Measurements from ENCODE around the gene SFTPD.
"Not testable (repeated sequence)": the region's sequence is repeated elsewhere in the genome, so short reads cannot be mapped to it uniquely, and the experiment has no call there.

SFTPD gene
- 0 reads per million in 2 donors for total RNA-seq

DNA sequence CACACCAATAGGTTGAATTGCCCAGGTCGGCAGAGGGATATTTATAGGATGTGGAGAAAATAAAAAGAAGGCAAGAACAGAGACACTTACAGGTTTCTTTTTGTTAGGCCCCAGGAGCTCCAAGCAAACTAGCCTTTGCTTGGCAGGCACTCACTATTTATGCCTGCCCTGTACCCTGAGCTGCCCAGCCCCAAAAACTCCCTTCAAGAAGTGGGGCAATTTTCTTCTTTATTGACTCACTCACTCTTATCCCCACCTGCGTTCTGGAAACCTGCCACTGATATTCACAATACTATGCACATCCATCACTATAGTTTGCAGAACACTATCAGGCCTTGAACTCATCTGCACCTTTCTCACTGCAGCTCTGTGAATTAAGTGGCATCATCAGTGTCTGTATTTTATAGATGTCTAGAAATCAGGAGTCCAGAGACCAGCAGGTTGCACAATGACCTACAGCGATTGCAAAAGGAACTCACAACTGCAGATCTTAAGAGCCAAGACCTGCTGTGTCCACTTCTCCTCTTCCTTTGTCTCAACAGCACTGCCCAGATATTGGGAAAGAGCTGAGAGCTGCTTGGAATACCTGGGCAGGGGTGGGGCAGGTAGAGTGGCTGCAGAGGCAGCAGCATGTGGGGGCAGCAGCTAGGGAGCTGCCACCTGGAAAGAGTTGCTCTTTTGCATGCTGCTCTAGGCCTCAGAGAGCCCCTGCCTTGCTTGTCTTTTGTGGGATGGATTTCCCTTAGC lies at the start of gene SFTPD:
TSS of gene SFTPD (minus strand) at position 130 of the 747 bp plus-strand sequence. CDS start 2,446 bp downstream, outside the sequence.
- DNase-seq, result no peak

DNA sequence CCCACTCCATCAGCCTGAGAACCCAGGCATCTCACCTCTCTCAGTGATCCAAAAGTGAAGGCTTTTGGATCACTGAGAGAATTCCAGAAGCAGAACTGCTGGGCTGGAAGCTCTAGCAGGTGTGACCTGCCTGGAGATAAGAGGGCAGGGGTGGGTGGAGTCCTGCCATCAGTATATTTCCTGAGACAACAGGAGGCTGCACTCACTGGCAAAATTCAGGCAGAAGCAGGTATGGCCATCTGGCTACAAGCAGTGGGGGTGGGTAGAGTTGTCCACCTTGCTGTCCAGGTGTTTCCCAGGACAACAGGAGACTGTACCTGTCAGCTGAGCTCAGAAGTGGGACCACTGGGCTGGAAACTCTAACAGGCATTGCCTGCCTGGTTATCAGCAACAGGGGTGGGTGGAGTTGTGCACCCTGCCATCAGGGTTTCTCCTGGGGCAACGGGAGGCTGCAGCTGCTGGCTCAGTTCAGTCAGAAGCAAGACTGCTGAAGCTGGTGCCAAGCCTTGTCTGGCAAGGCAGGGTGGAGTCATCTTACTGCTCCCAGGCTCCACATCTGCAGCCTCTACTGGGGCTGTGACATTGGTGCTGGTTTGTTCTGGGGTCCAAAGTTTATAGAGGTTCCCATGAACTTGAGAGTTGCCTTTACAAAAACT lies 47.2 kb upstream of the SFTPD start:
- DNase-seq, result no peak

DNA sequence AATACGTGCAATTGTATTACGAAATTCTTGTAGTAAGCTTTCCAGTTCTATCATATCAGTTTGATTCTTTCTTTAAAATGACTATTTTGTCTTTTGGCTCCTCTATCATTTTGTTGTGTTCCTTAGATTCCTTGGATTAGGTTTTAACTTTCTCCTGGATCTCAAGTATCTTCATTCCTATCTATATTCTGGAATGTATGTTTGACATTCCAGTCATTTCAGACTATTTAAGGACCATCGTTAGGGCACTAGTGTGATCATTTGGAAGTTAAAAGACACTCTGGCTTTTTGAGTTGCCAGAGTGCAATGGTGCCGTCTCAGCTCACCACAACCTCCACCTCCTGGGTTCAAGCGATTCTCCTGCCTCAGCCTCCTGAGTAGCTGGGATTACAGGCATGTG lies 45.7 kb upstream of the SFTPD start:
- no peak for DNase-seq

DNA sequence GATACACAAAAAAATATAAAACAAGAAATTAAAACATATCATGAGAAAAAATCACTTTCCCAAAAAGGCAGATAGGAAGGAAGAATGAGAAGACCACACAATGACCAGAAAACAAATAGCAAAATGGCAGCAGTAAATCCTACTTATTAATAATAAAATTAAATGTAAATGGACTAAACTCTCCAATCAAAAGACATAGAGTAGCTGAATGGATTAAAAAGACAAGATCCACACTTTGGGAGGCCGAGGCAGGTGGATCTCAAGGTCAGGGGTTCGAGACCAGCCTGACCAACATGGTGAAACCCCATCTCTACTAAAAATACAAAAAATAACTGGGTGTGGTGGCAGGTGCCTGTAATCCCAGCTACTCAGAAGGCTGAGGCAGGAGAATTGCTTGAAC lies 39.3 kb upstream of the SFTPD start:
- not testable (repeated sequence) for DNase-seq

DNA sequence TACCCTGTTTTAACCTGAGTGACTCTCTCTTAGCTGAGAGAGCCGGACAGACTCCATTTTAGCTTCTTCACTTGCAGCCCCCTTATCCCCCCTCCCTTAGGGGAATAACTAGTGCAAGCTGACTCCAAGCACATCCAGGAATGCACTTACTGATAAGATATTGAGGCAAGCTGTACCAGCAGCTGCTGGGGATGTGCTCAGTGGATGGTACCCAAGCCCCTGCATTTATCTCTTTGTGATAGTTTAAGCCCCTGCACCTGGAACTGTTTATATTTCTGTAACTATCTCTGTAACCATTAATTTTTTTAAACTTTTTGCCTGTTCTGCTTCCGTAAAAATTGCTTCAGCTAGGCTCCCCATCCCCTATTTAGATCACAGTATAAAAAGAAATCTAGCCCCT lies 37.8 kb upstream of the SFTPD start:
- DNase-seq, result not testable (repeated sequence)

DNA sequence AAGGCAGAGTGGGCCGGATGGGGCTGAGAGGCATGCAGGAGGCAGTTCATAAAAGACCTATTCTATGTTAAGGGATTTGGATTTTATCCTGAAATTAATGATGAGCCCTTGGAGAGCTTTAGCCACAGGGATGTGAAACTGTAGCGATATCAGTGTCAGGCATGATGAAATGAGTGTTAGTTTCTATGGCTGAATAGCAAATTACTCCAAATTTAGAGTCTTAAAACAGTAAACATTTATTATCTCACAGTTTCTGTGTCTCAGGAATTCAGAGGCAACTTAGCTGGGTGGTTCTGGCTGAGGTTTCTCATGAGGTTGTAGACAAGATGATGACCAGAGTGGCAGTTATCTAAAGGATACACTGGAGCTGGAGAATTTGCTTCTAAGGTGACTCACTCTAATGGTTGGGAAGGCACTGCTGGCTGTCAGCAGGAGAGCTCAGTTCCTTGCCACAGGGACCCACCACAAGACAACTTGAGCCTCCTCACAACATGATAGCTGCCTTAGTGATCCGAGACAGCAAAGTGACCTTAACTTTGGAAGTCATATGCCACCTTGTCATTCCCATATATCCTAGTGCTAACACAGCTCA lies 36.7 kb upstream of the SFTPD start:
- no peak for DNase-seq

DNA sequence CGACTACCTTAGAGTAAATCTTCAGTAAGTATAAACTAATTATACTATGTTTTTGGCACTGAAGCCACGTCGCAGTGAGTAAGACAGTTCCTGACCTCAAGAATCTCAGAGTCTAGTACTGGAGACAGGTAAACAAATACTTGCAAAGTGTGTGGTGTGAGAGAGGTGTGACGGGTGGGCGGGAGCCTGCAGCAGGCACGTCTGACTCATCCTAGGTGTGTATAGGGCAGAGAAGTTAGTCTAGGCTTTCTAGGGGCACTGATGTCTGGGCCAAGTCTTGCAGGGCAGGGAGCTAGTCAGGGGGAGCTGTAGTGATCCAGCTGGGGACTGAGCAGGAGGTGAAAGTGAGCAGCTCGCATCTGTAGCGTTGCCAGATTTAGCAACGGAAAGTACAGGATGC lies 35.9 kb upstream of the SFTPD start:
- no peak for DNase-seq

DNA sequence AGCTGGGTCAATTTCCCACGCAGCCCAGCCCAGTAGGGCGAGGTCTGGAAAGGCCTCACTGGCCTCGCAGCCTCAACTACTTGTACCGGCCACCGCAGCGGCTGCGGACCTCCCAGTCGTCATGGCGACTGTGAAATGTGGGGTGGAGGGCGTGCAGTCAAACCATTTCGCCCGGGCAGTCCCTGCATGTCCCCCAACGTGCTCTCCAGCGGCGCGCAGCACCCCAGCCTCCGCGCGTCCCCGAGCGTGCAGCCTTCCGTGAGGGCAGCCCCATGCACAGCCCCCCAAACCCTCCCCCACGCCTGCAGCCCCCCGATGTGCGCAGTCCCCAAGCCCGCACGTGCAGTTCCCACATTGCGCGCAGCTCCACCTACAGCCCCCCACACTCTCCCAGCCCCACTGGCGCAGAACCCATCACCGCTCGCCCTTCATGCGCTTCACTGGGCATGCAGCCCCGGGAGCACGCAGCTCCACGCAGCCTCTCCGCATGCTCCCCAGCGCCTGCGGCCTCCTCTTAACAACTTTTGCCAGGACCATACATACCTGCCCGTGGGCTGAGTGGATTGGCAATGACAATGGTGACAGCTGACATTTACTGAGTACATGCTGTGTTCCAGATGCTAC lies 34.5 kb upstream of the SFTPD start:
- no peak for DNase-seq

DNA sequence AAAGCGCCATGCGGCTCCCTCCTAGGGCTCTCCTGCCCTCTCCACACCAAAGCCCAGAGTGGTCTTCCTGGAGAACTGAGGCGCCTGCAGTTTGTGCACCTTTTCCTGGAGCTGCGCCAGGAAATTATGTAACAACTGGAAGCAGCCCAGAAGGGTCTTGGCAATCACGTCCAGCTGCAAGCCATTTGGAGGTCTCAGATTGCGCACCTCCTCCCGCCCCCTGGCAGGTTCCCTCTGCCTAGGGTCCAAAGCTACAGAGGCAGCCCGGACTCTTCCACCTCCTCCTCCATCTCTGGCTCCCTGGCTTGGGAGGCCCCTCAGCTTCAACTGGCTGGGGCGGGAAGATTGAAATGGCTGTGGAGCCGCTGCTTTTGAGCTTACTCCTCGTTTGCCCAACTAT lies 34.0 kb upstream of the SFTPD start:
- no peak for DNase-seq

DNA sequence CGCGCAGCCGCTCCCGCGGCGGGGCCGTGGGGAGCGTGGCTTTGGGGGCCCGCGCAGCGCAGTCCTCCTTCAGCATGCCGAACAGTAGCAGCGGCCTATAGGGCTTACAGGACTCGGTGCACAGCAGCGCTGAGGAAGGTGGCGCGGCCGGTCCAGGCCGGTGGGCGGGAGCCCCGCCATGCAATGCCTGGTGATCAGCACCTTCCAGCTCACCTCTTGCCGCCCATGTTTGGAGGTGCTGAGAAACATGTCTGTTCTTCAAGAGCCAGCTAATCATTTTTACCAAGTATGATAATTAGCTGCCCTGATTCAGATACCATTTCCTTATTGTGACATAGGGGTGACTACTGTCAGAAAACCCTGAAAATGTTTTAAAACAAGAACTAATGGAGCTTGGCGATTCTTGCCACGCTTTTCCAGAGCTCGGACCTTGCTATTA lies 33.5 kb upstream of the SFTPD start:
- DNase-seq, result no peak

DNA sequence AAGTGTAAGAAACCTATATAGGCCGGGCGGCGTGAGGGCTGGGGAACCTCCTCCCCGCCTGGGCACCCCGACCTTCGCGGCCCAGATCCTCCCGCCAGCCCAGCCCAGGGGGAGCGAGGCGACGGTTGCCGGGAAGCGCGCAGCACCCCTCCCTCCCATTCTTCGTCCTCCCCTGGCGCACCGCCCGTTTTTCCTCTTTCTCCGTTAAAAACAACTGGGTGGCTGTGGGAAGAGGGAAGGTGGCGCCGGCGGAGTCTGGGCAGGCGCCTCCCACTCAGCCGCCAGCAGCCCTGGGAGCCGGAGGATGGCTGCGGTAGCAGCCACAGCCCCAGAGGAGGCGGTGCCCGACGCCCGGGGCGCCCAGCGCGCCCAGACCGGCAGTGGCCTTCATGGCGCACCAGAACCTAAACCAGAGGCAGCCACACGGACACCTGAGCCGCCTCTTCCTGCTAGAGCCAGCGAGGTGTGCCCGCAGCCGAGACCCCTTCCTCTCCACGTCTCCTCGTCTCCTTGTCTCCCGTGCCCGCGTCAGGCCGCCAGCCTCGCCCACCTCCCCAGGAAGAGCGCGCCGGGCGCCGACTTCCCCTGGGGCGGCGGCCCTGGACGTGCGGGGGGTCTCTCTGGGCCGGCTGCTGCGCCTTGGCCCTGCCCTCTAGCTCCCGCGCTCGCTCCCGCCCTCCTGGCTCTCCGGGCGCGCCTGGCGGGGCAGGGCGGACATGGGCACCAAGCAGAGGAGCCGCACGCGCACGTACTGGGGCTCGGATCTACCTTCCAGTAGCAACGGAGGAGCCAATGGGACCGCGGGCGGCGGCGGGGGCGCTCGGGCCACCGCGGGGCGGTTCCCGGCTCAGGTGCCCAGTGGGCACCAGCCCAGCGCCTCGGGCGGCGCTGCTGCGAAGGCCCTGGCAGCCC lies 32.8 kb upstream of the SFTPD start:
- no peak for DNase-seq

DNA sequence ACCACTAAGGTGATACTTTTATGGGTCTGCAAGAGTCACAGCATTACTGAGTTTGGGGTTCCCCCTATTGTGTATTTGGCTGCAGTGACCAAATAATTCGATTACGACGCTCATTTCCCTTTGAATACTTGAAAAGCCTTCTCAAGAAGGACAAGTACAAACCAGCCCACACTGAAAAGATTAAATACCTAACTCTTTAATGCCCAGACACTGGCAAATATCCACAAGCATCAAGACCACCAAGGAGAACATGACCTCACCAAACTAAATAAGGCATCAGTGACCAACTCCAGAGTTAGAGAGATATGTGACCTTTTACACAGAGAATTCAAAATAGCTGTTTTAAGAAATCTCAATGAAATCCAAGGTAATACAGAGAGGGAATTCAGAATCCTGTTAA lies 31.8 kb upstream of the SFTPD start:
- DNase-seq, result no peak

DNA sequence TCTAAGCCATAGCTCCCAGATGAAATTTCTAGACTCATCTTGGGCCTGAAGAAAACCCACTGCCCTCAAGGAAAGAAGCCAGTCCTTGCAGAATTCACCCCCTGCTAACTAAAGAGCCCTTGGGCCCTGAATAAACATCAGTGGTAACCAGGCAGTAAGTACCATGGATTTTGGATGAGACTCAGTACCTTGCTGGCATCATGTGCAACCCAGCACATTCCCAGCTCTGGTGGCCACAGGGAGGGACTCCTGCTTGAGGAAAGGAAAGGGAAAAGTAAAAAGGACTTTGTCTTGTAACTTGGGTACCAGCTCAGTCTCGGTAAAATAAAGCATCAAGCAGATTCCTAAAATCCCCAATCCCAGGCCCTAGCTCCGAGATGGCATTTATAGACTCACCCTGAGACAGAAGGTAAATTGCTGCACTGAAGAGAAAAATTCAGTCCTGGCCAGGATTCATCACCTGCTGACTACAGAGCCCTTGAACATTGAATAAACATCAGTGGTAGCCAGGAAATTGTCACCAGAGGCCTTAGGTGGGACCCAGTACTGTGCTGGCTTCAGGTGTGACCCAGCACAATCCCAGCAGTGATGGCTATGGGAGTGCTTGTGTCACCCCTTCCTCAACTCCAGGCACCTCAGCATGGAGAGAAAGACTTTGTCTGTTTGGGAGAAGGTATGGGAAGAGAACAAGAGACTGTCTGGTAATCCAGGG lies 31.2 kb upstream of the SFTPD start:
- DNase-seq, result no peak

DNA sequence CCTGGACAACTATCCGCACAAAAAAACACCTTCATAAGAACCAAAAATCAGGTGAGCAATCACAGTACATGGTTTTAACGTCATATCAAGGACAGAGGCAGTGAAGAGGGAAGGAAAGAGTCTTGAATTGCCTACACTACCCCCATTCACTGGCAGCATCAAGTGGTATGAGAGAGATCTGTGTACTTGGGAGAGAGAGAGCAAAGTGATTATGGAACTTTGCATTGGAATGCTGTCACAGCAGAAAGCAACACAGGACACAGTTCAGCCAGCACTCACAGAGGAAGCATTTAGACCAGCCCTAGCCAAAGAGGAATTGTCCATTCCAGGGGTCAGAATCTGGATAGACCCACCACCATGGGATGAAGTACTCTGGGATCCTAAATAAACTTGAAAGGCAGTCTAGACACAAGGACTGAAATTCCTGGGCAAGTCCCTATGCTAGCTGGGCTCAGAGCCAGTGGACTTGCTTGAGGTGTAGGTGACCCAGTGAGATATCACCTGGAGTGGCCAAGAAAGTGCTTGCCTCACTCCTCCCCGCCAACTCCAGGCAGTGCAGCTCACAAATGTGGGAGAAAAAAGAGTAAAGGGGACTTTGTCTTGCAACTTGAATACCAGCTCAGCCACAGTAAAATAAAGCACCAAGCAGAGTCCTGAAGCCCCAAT lies 30.5 kb upstream of the SFTPD start:
- no peak for DNase-seq

DNA sequence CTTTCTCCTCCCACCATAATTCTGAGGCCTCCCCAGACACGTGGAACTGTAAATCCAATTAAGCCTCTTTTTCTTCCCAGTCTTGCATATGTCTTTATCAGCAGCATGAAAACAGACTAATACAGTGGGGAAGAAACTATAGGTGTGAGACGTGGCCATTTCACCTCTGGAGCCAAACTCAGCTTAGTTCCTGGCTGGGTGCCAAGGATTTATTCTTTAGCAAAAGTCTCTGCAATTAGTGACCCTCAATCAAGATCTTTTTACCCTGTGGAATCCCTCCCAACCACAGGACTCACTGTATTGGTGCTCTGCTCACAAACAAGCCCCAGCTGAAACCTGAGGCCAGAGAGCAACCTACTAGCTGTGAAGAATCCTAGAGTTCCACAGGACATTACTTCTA lies 28.1 kb upstream of the SFTPD start:
- no peak for DNase-seq

DNA sequence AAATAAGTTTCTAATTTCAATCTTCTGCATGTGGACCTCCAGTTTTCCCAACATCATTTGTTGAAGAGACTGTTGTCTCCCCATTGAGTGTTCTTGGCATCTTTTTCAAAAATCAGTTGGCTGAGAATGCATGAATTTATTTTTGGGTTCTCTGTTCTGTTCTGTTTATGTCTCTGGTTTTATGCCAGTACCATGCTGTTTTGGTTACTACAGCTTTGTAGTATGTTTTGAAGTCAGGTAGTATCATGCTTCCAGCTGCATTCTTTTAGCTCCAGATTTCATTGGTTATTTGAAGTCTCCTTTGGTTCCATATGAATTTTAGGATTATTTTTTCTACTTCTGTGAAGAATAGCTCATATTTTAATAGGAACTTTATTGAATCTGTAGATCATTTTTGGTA lies 21.2 kb upstream of the SFTPD start:
- DNase-seq, result no peak

DNA sequence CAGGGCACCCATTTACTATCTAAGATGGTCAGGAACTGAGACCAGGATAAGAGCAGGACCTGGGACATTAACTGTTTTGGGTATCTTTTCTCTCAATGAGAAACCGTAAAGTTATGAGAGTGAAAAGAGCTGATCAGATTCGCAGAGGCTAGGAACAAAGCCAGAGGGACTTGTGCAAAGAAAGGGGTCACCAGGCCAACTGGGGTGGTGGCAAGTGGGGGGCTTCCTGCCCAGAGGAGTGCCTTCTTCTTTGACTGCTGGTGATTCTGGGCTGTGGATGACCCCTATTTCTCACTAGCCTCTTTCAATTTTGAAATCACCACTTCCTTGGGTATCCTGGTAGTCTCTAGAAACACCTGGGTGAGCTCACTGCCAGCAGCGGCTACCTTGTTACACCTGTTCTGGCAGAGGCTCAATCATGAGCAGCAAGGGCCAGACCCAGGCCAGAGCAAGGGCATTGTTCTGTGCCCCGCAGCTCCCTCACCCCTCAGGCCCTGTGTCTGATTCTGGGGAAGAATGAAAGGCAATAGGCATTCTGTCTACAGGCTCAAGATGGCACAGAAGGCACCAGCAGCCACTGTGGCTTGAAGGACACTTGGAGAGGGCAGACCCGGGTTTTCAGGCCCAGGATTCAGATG lies 999 bp downstream of the SFTPD start:
- DNase-seq, result no peak

DNA sequence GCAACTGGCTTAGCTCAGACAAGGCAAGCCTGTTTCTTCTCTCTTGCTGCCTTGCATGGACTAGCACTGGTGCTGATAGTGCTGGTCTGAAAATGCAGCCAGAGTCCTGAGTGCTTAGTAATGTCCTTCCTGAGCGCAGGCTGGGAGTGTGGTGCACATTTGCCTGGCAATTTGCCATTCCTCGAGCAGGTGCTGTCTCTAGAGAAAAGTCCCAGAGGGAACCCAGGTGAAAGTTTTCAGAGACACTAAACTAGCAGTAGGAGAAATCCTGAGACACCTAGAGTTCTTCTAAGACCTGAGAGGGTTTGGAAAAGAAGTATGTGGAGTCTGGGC lies 1.9 kb downstream of the SFTPD start:
- DNase-seq, result no peak

DNA sequence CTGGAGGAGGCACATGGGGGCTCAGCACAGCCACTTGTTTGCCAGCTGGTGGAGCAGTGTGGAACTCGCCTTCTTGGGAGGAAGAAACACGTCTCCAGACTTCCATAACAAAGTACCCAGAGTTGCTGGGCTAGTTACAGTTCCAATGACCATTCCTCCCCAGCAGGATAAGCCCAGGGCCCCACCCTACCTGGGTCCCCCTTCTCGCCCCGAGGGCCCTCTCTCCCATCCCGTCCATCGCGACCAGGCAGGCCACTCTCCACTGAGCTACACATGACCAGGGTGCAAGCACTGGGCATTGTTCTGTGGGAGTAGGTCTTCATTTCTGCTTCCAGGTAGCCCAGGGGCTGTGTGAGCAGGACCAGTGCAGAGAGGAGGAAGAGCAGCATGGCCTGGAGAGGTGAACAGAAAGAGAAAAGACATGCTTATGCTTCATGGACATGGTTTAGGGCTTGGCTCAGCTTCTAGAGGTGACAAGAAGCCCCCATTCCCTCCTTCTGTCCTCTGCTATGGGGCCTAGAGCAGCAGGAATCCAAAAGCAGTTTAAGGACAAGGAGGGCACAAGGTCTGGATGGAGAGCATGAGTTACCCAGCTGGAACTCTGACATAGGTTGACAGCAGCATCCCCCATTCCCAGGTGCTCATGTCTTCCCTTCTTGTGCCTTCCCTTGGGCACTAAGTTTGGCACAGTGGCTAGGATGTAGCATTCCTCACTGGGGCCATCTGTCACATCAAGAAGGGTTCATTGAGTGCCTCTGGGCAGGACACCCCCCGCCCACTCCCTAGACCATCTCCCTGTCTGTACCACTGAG lies 2.4 kb downstream of the SFTPD start:
- DNase-seq, result no peak

All from T-helper 9 cell (primary cell).